ENCODE data around the gene DNAH8. TPM values are rescaled to one million over a fixed set of nuclear protein-coding genes. Genes with fewer than 3 reads are reported as not detected.

Gene DNAH8
- total RNA-seq, 1 donor from 2014 or later = 0.07 TPM

- peak; percentile 96 for DNase-seq (ENCODE audit: low read depth, low spot score)
These were observed 12.3 kb upstream of the DNAH8 start, which contains the start of gene GLO1 for GRCh38 chr6:38702558-38703397. TSS of gene GLO1 (minus strand) at chr6:38703145. CDS start at chr6:38703054, 91 bp downstream.

GRCh38 chr6:38703949-38704590 is 11.0 kb upstream of the DNAH8 start:
- DNase-seq (ENCODE audit: low read depth, low spot score) = no peak

- no peak for DNase-seq (ENCODE audit: low read depth, low spot score)
These were observed 9.2 kb upstream of the DNAH8 start for GRCh38 chr6:38705924-38706323.

DNA sequence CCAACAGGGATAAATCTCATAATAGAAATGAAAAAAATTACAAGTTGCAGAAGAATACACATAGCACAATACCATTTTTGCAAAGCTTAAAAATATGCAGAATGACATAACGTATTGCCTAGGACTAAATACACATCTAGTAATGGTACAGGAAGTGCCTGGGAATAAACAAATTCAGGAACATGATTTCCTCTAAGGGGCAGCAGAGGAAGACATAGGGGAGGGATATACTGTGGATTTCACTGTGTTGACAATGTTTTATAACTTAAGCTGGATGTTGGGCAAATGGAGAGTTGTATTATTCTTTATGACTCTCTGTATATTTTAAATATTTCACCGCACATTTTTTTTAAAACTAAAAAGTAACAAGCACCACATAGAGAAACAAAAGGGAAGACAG is 6.6 kb upstream of the DNAH8 start:
- DNase-seq (ENCODE audit: low read depth, low spot score) = no peak

- DNase-seq (ENCODE audit: low read depth, low spot score) = no peak
These were observed 1.3 kb upstream of the DNAH8 start for GRCh38 chr6:38713812-38714211.

- no peak for DNase-seq (ENCODE audit: low read depth, low spot score)
These were observed 684 bp upstream of the DNAH8 start for GRCh38 chr6:38714239-38715015.

GRCh38 chr6:38716825-38717224 is 1.7 kb downstream of the DNAH8 start:
- DNase-seq (ENCODE audit: low read depth, low spot score) = no peak

- DNase-seq (ENCODE audit: low read depth, low spot score) = no peak
These were observed 4.2 kb downstream of the DNAH8 start for GRCh38 chr6:38719358-38719757.

DNA sequence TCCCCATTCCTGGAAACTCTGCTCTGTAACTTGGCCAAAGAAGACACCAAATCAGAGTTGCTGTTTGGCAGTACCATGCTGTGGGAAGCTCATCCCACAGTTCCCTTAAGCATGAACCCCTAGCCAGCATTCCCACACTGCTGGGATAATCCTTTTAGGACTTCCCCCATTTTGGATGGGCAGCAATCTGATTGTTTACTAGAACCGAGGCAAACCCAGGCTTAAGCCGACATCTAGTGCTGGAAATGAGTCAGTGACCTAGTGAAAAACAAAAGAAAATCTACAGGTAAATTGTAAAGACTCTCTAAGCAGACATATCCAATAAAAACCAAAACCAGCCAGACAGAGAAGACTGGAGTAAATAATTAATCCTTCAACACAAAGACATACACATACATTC is 5.2 kb downstream of the DNAH8 start:
- no peak for DNase-seq (ENCODE audit: low read depth, low spot score)

GRCh38 chr6:38722038-38722437 is 6.9 kb downstream of the DNAH8 start:
- DNase-seq (ENCODE audit: low read depth, low spot score) = no peak

- DNase-seq (ENCODE audit: low read depth, low spot score) = no peak
These were observed 7.7 kb downstream of the DNAH8 start for GRCh38 chr6:38722727-38723334.

DNA sequence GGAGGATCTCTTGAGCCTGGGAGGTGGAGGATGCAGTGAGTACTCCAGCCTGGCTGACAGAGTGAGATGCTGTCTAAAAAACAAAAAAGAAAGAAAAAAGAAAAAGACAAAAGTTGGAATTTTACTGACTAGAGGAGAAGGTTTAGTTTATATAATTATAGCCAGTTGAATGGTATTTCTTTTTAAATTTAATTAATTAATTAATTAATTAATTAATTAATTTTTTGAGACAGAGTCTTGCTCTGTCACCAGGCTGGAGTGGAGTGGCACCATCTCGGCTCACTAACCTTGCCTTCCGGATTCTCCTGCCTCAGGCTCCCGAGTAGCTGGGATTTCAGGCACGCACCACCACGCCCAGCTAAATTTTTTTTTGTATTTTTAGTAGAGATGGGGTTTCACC is 8.7 kb downstream of the DNAH8 start:
- no peak for DNase-seq (ENCODE audit: low read depth, low spot score)

- no peak for DNase-seq (ENCODE audit: low read depth, low spot score)
These were observed 9.2 kb downstream of the DNAH8 start for GRCh38 chr6:38724343-38724742.

DNA sequence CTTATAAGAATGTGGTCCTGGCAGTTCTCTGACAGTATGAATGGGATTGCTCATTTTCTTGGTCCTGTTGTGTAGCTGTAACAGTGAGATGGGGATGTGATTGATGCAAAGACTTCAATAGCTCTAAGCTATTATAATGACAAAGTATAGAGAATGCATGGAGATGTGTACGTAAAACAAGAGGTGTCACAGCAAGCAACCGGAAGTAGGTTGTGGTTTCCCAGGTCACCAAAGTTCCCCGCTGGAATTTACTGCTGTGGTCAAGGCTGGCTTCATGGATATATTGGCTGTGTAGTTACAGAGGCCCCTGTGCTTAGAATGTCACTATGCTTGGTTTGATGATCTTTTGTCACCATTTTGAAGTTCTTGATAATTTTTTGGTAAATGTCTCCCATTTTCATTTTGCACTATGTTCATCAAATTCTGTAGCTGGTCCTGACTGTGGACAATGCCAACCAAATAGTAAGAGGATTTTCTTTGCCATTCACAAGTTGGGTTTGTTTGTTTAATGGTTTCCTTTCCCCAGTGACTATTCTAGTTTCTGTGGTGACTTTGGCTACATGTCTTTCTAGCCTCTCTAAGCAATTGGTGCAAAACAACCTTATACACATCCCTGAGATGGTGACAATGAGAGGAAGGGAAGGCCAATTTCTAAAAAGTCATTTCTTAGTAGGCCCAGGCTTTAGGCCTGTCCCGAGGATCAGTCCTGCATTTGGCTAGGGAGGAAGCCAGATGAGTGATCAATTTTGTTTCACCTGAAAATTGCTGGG is 10.5 kb downstream of the DNAH8 start:
- DNase-seq (ENCODE audit: low read depth, low spot score) = no peak

GRCh38 chr6:38728203-38728602 is 13.1 kb downstream of the DNAH8 start:
- no peak for DNase-seq (ENCODE audit: low read depth, low spot score)

GRCh38 chr6:38730140-38730862 is 15.2 kb downstream of the DNAH8 start:
- DNase-seq (ENCODE audit: low read depth, low spot score) = no peak

GRCh38 chr6:38736951-38737350 is 21.8 kb downstream of the DNAH8 start:
- no peak for DNase-seq (ENCODE audit: low read depth, low spot score)

GRCh38 chr6:38738261-38738660 is 23.1 kb downstream of the DNAH8 start:
- no peak for DNase-seq (ENCODE audit: low read depth, low spot score)

DNA sequence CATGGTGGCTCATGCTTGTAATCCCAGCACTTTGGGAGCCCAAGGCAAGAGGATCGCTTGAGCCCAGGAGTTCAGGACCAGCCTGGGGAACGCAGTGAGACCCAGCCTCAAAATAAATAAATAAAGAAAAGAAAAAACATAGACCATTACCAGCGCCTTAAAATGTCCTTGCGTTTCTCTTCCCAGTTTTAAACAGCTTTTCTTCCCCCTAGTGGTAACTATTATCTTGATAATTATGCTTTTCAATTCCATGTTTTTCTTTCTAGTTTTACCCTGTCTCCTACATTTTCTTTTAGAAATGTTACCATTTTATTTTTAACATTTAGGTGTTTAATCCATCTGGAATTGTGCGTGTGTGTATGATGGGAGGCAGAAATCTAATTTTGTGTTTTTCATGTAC is 24.4 kb downstream of the DNAH8 start:
- DNase-seq (ENCODE audit: low read depth, low spot score) = no peak

DNA sequence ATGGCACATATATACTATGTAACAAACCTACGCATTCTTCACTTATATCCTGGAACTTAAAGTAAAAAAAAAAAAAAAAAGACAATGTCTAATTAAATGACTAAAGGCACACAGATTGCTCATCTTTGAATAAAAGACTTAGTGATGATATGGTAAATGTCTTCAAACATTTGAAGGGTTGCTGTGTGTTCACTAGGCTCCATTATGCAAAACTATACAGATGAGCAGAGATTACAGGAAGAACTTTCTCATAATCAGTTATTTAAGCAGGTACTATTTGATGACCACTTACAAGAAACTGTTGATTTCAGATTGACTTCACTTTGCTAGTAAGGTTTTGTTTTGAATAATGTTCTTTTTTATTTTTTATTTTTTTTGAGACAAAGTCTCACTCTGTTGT is 34.4 kb downstream of the DNAH8 start:
- no peak for DNase-seq (ENCODE audit: low read depth, low spot score)

Measured in pulmonary artery endothelial cell (primary cell).